HG03432 (cell line): Measurements from ENCODE around the gene MYL2.
"Not testable (repeated sequence)": the region's sequence is repeated elsewhere in the genome, so short reads cannot be mapped to it uniquely, and the experiment has no call there.

Experiments used
- ATAC-seq: cut with Tn5 transposase; IDR thresholded peaks from one replicate; pipeline ENCODE4 v1.9.1; 2021; ENCODE audit warnings: mild to moderate bottlenecking, moderate library complexity; ENCODE audit not compliant: unreplicated experiment

MYL2 gene

DNA sequence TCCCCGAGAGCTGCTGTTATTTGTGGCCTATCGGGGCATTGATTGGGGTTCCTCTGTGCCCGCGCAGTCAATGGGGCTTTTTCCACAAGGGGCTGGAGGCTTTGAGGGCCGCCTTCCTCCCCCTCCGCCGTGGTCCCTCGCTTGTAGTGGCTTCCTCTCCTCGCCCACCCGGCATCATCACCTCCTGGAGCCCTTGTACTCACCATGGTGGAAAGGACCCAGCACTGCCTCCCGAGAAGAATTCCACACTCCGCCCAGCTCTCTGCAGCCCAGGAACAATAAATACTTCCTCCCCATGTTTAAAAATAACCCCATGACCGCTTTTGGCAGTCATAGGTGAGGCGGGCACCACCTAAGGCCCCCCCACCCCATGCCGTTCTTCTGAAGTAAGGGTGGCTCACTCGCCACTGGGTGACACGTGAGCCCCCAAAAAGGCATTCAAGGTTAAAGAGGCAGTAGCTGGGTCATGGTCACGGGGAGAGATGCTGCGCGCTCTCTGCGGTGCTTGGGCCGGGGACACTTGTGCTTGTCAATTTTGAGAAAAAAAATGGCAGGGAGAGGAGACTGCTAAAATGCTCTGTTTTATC, at the start of gene MYL2:
Gene MYL2, minus strand, starts transcription at position 256 of the 587 bp plus-strand sequence. Its CDS starts 50 bp downstream, at position 206.
- ATAC-seq = no peak

DNA sequence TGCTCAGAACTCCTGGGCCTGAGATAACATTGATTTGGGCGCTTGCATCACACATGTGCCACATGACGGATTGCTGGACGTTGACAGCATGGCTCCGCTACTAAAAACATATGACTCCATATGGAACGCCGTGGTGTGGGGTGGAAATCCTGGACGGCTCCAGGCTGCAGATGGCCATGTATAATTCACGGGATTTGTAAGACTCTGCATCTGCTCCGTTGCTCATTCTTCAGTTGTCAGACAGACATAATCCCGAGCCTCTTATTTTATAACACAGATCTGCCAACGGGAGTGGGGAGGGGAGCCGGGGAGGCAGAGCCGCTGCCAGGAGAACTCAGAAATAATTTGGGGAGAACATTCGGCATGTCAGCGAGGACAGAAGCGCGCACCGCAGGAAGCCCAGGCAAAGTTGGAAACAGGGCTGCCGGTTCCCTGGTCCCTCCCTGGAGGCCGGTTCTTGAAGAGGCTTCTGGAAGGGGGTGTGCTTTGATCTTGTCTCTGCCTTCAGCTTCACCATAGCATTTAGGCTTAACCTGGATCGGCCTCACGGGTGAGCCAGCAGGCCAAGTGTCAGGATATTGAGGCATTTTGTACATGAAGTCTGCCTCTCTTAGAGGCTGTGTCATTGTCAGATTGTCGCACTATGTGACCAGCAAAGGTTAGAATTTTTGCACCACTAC, 45.8 kb upstream of the MYL2 start:
- ATAC-seq = no peak

- no peak for ATAC-seq
These were observed 45.2 kb upstream of the MYL2 start for GRCh38 chr12:110965574-110965973.

GRCh38 chr12:110960795-110961194, 40.4 kb upstream of the MYL2 start:
- ATAC-seq = no peak

DNA sequence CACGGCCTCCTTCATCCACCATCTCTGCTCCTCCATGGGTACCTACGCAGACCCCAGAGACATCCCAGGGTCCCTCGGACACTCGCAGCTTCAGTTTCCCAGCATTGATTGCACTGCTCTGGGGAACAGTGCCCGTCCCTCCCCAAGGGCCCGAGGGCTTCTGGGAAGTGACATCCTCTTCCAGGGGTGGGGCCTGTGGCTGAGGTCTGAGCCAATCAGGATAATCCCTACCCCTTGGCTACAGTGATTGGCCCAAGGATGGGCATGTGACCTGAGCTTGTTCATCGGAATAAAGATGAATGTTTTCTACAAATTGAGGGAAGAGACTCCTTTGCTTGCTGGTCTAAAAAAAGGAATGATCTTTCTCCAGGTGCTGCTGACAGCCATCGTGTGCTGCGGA, 37.3 kb upstream of the MYL2 start:
- ATAC-seq = no peak

GRCh38 chr12:110957159-110957558, 36.8 kb upstream of the MYL2 start:
- ATAC-seq = no peak

DNA sequence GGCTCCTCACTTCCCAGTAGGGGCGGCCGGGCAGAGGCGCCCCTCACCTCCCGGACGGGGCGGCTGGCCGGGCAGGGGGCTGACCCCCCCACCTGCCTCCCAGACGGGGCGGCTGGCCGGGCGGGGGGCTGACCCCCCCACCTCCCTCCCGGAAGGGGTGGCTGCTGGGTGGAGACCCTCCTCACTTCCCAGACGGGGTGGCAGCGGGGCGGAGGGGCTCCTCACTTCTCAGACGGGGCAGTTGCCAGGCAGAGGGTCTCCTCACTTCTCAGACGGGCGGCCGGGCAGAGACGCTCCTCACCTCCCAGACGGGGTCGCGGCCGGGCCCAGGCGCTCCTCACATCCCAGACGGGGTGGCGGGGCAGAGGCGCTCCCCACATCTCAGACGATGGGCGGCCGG, 30.5 kb upstream of the MYL2 start:
- not testable (repeated sequence) for ATAC-seq

- not testable (repeated sequence) for ATAC-seq
These were observed 30.1 kb upstream of the MYL2 start for GRCh38 chr12:110950466-110950865.

DNA sequence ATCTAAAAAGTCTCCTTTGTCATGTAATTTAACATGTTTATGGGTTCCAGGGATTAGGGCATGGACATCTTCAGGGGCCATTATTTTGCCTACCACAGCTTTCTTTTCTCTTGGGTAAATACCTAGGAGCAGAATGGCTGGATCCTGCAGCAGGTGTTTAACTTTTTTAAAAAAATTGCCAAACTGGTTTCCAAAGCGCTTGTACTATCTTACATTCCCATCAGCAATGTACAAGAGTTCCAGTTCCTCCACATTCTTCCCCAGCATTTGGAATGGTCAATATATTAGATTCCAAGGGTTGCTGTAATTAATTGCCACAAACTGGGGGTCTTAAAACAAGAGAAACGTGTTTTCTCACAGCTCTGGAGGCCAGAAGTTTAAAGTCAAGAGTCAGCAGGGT, 27.7 kb upstream of the MYL2 start:
- ATAC-seq = no peak

DNA sequence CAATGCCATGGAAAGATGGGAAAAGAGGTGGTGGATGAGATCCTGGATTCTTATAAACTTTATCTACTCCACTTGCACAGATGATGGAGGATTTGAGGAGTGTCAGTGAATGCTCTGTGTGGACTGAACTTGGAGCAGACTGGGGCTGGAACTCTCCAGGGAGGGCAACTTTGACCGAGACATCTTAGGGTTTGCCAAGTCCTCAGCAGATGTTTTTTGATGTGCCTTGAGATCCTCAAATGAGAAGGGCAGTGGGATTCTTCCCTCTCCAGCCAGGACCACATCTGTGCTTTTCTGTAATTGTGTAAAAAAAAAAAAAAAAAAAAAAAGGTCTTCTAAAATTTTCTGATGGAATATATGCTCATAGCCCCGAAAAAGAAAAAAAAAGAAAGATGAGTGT, 23.0 kb upstream of the MYL2 start:
- no peak for ATAC-seq

DNA sequence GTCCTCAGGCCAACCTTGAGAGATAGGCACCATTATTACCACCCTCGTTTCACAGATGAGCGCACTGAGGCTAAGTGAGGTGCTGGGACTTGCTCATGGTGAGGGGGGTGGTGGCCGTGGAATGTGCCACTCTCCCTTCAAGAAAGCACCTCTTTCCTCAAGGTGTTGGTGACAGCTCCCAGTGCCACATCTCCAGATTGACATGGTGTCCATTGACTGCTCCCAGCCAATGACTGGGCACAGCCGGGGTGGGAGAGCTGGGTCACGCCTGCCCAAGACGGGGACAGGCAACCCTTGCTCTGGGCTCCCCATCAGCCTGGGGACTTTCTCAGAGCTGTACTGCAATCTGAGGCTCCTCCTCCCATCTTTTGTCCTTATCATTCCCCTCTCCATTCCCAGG, 21.0 kb upstream of the MYL2 start:
- no peak for ATAC-seq

GRCh38 chr12:110940933-110941332, 20.6 kb upstream of the MYL2 start:
- ATAC-seq = no peak

GRCh38 chr12:110940296-110940695, 19.9 kb upstream of the MYL2 start:
- no peak for ATAC-seq

DNA sequence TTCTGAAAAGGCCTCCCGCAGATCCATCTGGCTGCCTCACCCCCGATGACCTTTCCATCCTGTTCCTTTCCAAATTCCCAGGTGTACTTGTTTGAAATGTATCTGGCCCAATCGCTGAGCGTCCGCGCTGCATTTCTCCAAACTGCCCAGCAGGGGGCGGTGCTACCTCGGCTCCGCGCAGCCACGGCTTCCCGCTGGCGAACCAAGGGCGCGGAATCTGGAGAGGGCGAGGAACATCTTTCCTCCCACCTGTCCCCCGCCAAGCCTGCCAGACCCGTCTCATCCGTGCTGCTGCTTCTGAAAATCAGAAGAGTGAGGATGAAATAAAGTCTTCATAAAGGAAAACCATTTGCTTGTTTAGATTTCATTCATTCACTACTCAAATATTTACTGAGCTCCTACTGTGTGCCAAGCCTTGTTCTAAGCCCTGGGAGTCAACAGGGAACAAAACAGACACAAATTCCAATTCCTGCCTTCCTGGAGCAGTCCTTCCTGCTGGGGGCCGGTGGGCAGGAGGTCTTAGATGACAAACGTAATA, 16.8 kb upstream of the MYL2 start:
- ATAC-seq = no peak

- ATAC-seq = no peak
These were observed 16.2 kb upstream of the MYL2 start for GRCh38 chr12:110936367-110937103.

DNA sequence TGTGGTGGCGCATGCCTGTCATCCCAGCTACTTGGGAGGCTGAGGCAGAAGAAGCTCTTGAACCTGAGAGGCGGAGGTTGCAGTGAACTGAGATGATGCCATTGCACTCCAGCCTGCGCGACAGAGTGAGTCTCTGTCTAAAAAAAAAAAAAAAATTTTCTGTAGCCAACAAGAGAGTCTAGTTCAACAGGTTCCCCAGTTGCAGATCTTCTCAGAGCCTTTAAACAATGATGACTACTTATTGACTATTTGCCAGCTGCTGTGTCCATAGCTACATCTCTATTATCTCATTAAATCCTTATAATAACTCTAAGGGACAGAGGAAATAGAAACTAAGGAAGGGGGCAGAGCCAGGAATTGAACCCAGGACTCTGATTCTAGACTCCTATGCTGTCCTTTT, 15.2 kb upstream of the MYL2 start:
- no peak for ATAC-seq

DNA sequence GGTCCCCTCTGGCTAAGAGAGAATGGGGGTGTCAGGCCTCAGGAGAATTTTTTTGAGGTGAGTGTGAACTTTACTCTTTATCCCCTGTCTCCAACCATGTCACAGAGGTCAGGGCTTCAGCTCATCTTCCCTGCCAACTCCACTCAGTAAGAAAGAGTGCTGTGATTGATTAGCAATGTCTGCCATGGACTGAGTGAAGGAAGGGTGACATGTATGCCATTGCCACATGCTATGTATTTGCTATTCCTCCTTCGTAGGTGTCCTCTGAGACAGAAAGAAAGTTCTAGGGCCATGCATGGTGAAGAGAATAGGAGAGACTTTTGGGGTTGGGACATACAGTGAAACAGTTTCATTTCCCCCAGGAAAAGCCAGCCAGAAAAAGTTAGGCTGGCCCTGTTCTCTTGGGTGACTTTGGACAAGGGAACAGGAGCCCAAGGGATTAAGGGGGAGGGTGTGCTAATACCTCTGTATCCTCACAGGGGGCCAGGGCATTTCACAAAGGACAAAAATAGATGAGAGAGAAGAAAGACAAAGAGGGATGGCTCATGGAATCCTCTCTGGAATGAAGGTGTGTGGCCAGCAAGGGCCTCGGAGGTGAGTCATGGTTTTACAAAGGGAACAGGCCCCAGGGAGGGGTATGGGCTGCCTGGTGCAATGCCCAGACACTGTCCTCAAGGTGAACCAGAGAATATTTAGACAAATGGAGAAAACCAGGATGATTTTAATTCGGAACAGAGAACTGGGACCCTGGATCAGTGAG, 13.9 kb upstream of the MYL2 start:
- no peak for ATAC-seq

- no peak for ATAC-seq
These were observed 13.1 kb upstream of the MYL2 start for GRCh38 chr12:110933326-110933974.

- ATAC-seq = no peak
These were observed 11.7 kb upstream of the MYL2 start for GRCh38 chr12:110932046-110932445.

- no peak for ATAC-seq
These were observed 10.9 kb upstream of the MYL2 start for GRCh38 chr12:110931315-110931728.
